ENCODE measurements around the gene ERMARD.

DNA sequence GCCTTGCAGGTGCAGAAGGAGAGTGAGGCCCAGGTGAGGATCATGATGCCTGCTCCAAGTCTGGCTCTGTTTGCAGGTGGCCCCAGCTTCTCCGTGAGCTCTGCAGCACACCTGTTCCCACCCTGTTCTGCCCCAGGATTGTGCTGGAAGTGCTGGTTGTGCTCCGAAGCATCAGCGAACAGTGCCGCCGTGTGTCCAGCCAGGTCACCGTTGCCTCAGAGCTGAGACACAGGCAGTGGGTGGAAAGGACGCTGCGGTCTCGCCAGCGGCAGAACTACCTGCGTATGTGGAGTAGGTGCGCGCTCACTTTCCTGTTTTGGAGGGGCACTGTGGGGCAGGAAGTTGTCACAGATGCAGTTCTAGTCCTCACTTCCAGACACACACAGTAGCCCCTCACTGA is 25.0 kb downstream of the ERMARD start:
- TF ChIP-seq SIN3A (IDR thresholded peaks at IDR 0.05; ENCODE audit: borderline replicate concordance, insufficient read depth, low read length), result no peak
- TF ChIP-seq POLR2AphosphoS5 (IDR thresholded peaks at IDR 0.05; ENCODE audit: low read depth, low read length), result no peak

Measured in PFSK-1 (cell line).